NT2/D1 (cell line): ENCODE data around the gene HHIPL1.

Experiments used
- YY1 ChIP-seq: IDR thresholded peaks from 2 replicates; pipeline ENCODE4 v1.6.1; 2011; ENCODE audit not compliant: insufficient read length, insufficient read depth
- ZNF274 ChIP-seq: IDR thresholded peaks from 2 replicates; pipeline ENCODE4 v1.6.1; 2011; ENCODE audit warnings: mild to moderate bottlenecking, low read depth, low read length

DNA sequence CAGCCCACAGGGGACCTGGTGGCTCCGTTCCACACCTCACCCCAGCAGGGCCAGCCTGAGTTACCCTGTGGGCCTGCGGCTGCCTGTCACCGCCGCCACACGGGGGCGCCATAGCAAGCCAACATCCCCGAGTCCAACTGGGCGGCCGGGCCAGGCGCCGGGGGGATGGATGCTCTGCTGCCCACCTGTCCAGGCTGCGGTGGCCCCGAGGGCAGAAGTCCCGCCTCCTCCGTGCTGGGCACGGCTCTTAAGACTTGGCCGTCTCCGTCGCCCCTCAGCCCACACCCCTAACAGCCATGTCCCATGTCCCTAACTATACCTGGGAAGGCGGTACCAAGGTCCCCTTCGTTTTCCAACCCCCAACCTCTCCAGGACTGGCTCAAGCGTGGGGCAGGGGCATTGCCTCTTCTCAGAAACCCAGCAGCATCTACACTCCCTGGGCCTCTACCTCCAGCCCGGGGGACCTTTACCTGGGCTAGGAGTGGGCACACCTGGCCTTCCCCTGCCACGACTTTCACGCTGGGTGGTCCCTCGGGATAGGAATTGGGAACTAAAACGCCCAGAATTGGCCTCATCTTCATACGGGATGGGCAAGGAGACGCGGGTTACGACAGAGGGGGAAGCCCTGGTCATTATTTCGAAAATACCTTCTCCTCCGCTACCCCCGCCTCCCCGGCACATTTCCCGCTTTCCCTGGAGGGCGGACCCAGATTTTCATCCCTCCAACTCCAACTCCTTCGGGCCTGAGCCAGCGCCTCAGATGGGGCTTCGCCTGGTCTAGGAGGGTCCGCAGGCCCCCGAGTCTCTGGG lies 38.1 kb downstream of the HHIPL1 start:
- TF ChIP-seq YY1: no peak
- TF ChIP-seq ZNF274: no peak
